Stimulated activated CD8-positive, alpha-beta memory T cell treated with anti-CD3 and anti-CD28 coated beads, Interleukin-2, amount 100 ng/mL, for 48 hours (primary cell): Measurements from ENCODE around the gene PCYT2.

ENCODE experiments used
- DNase-seq, 2 donors: peaks; one replicate each; pipeline ENCODE4 v3.0.0-alpha.2; 2020; ENCODE audit warnings: low read depth in 2 of 2

Gene PCYT2

GRCh38 chr17:81901167-81902022 lies 9.8 kb downstream of the PCYT2 start:
- DNase-seq, result no peak

GRCh38 chr17:81900181-81900820 lies 10.9 kb downstream of the PCYT2 start:
- no peak for DNase-seq

GRCh38 chr17:81899514-81900166 lies 11.6 kb downstream of the PCYT2 start:
- no peak for DNase-seq

GRCh38 chr17:81898885-81899284 lies 12.3 kb downstream of the PCYT2 start:
- no peak for DNase-seq

GRCh38 chr17:81898029-81898866 lies 13.0 kb downstream of the PCYT2 start:
- DNase-seq, result no peak

GRCh38 chr17:81895400-81895799 lies 15.8 kb downstream of the PCYT2 start:
- DNase-seq, result no peak

GRCh38 chr17:81891303-81891552 lies 20.0 kb downstream of the PCYT2 start:
- DNase-seq, result no peak

GRCh38 chr17:81890447-81891302 lies 20.5 kb downstream of the PCYT2 start:
- no peak for DNase-seq

GRCh38 chr17:81889602-81890001 lies 21.6 kb downstream of the PCYT2 start:
- no peak for DNase-seq

- DNase-seq, result no peak
Measured at GRCh38 chr17:81888988-81889595, 22.1 kb downstream of the PCYT2 start.

GRCh38 chr17:81888105-81888987 lies 22.9 kb downstream of the PCYT2 start:
- DNase-seq, result no peak

GRCh38 chr17:81885869-81886548 lies 25.2 kb downstream of the PCYT2 start:
- no peak for DNase-seq

GRCh38 chr17:81885454-81885853 lies 25.7 kb downstream of the PCYT2 start:
- DNase-seq, result no peak

GRCh38 chr17:81884968-81885367 lies 26.2 kb downstream of the PCYT2 start:
- DNase-seq, result no peak

GRCh38 chr17:81884520-81884919 lies 26.7 kb downstream of the PCYT2 start:
- no peak for DNase-seq

- DNase-seq, result no peak
Measured at GRCh38 chr17:81879121-81879520, 32.1 kb downstream of the PCYT2 start.

GRCh38 chr17:81878294-81878693 lies 32.9 kb downstream of the PCYT2 start:
- no peak for DNase-seq

GRCh38 chr17:81877569-81877968 lies 33.6 kb downstream of the PCYT2 start:
- no peak for DNase-seq
